Astrocyte of the spinal cord (primary cell): Measurements from ENCODE around the gene PSME3IP1.

Experiments
- DNase-seq: peaks from one replicate; pipeline ENCODE4 v3.0.0; 2011; ENCODE audit warnings: low read depth, low spot score
- H3K4me3 ChIP-seq: 2 replicates; pipeline ENCODE4 v1.5.1; 2011; ENCODE audit warnings: low read depth, mild to moderate bottlenecking, low read length, moderate library complexity
- CTCF ChIP-seq: IDR thresholded peaks from 2 replicates; pipeline ENCODE4 v1.5.1; 2012; ENCODE audit warnings: low read depth, mild to moderate bottlenecking, low read length, inconsistent platforms
- in situ Hi-C: cut with HindIII; loops from 2 replicates; pipeline ENCODE4 v1.10.0; 2017; ENCODE audit warnings: low sequenced_read_pairs

PSME3IP1 gene

GRCh38 chr16:57133886-57134285 lies 52.0 kb downstream of the PSME3IP1 start:
- TF ChIP-seq CTCF: no peak
- DNase-seq: no peak
- in situ Hi-C loops: no loop called here
- H3K4me3 ChIP-seq: no peak overlapping the region

DNA sequence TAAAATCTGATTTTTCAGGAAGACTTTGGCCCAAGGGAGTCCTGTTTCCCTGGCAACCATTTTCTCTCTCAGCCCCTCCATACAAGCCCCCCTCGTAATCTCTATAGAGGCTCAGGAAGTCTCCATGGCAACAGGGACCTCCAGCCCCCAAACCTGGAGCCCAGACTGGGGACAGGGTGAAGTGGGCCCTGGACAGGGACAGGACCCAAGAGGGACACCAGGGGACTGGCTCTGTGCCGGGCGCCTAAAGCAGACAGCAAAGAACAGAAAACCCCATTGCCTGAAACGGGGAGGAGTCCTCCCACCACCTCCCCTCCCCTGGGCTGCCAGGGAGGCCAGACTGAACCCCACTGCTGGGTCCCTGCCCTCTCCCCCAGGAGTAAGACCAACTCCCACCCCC lies 52.8 kb downstream of the PSME3IP1 start:
- no peak overlapping the region for H3K4me3 ChIP-seq
- no peak for TF ChIP-seq CTCF
- in situ Hi-C loops: no loop called here

DNA sequence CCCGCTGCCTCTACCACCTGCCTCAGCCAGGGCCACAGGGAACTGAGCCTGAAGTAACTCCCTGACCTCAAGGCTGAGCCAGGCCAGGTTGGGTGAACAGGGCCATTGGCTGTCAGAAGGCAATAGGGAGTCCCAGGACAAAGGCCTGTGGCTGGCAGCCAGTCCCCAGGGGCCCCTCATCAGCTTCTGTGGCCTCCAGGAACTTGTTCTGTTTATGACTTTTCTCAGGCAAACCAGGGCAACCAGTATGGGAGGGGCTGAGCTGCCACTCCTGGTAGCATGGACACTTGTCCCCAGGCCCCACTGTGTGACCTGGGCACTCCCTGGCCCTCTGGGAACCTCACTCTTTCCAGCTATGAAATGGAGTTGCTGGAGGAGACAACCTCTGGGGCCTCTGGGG lies 53.4 kb downstream of the PSME3IP1 start:
- DNase-seq: no peak
- no peak overlapping the region for H3K4me3 ChIP-seq
- no peak for TF ChIP-seq CTCF
- in situ Hi-C loops: no loop called here

More for the DNA sequence above, 52.8 kb downstream of the PSME3IP1 start:
- no peak for DNase-seq

- in situ Hi-C loops: no loop called here
- no peak for DNase-seq
- no peak overlapping the region for H3K4me3 ChIP-seq
- TF ChIP-seq CTCF: no peak
These were observed 54.4 kb downstream of the PSME3IP1 start for GRCh38 chr16:57131351-57131970.

- no peak overlapping the region for H3K4me3 ChIP-seq
- in situ Hi-C loops: no loop called here
- no peak for TF ChIP-seq CTCF
- DNase-seq: no peak
These were observed 54.9 kb downstream of the PSME3IP1 start for GRCh38 chr16:57130950-57131321.

GRCh38 chr16:57128771-57129389 lies 57.0 kb downstream of the PSME3IP1 start:
- DNase-seq: no peak
- in situ Hi-C loops: no loop called here
- TF ChIP-seq CTCF: no peak
- no peak overlapping the region for H3K4me3 ChIP-seq
